OCI-LY7 (cell line): ENCODE measurements around the gene AREL1. TPM values are rescaled to one million over a fixed set of nuclear protein-coding genes. Genes with fewer than 3 reads are reported as not detected.

Experiments
- BruUV-seq: library from RNA; stranded (reverse); fragments of 400-500 nt; replicated peaks from 2 replicates; lab custom pipeline; 2021; lab: Mats Ljungman, UMichigan
- CTCF ChIA-PET: fragments of 300-600 bp; sonication (Branson Sonifier 250); formaldehyde crosslinking; loops from one replicate; lab custom pipeline; 2022; ENCODE audit warnings: antibody characterized with exemption; ENCODE audit not compliant: unreplicated experiment; lab: Charles Lee
- POLR2A ChIA-PET: fragments of 300-600 bp; sonication (Branson Sonifier 250); formaldehyde crosslinking; loops from one replicate; lab custom pipeline; 2022; ENCODE audit warnings: antibody characterized with exemption; lab: Charles Lee
- DNase-seq: peaks from one replicate; pipeline ENCODE4 v3.0.0-alpha.2; 2015; ENCODE audit warnings: low spot score
- H2AFZ ChIP-seq: fragments of 200-600 bp; sonication (generic), shearing (Covaris generic); 2 replicates; pipeline ENCODE4 v1.6.1; 2014; ENCODE audit warnings: mild to moderate bottlenecking, antibody characterized with exemption, low read length, moderate library complexity
- H3K27ac ChIP-seq: fragments of 200-600 bp; sonication (generic); 2 replicates; pipeline ENCODE4 v1.5.1; 2014; ENCODE audit warnings: mixed run types, low read depth, mild to moderate bottlenecking, moderate library complexity, low read length, inconsistent platforms; ENCODE audit not compliant: poor library complexity, severe bottlenecking
- H3K36me3 ChIP-seq: fragments of 200-600 bp; sonication (generic); 2 replicates; pipeline ENCODE4 v1.6.1; 2014; ENCODE audit warnings: mild to moderate bottlenecking, antibody characterized with exemption, low read length, moderate library complexity, mixed read lengths; ENCODE audit not compliant: insufficient read depth
- H3K4me1 ChIP-seq: fragments of 200-600 bp; sonication (generic); 2 replicates; pipeline ENCODE4 v1.5.1; 2014; ENCODE audit warnings: mild to moderate bottlenecking, low read length; ENCODE audit not compliant: insufficient read depth, poor library complexity, severe bottlenecking
- H3K4me2 ChIP-seq: fragments of 200-600 bp; sonication (generic); 2 replicates; pipeline ENCODE4 v1.6.1; 2014; ENCODE audit warnings: mild to moderate bottlenecking, low read length
- H3K4me3 ChIP-seq: fragments of 200-600 bp; sonication (generic); 2 replicates; pipeline ENCODE4 v1.5.1; 2014; ENCODE audit warnings: mild to moderate bottlenecking, low read depth, low read length; ENCODE audit not compliant: poor library complexity, severe bottlenecking
- H3K79me2 ChIP-seq: fragments of 200-600 bp; sonication (generic); 2 replicates; pipeline ENCODE4 v1.6.1; 2016; ENCODE audit warnings: low read depth, mild to moderate bottlenecking, low read length, moderate library complexity, mixed read lengths; ENCODE audit not compliant: insufficient read depth
- H3K9me2 ChIP-seq: fragments of 200-600 bp; sonication (generic); 2 replicates; pipeline ENCODE4 v1.6.1; 2016; ENCODE audit warnings: mild to moderate bottlenecking, low read length, mixed read lengths; ENCODE audit not compliant: insufficient read depth
- H3K9me3 ChIP-seq: fragments of 200-600 bp; sonication (generic); 2 replicates; pipeline ENCODE4 v1.6.1; 2014; ENCODE audit warnings: mild to moderate bottlenecking, mixed run types, low read length, mixed read lengths
- H4K20me1 ChIP-seq: fragments of 200-600 bp; sonication (generic); 2 replicates; pipeline ENCODE4 v1.6.1; 2014; ENCODE audit warnings: mild to moderate bottlenecking, antibody characterized with exemption, low read length, moderate library complexity, mixed read lengths; ENCODE audit not compliant: insufficient read depth
- CTCF ChIP-seq: fragments of 200-600 bp; sonication (generic); conservative IDR thresholded peaks from 2 replicates; pipeline ENCODE4 v1.5.1; 2014; ENCODE audit warnings: mild to moderate bottlenecking, antibody characterized with exemption, low read length, moderate library complexity, mixed read lengths
- EZH2phosphoT487 ChIP-seq: fragments of 200-600 bp; sonication (generic); IDR thresholded peaks from 2 replicates; pipeline ENCODE4 v1.6.1; 2018; ENCODE audit warnings: low read depth, borderline replicate concordance, mild to moderate bottlenecking, mixed run types, antibody characterized with exemption, low read length, moderate library complexity, mixed read lengths
- intact Hi-C: fragments of 100-400 bp; cut with micrococcal nuclease; formaldehyde crosslinking; loops from one replicate; pipeline ENCODE4 v1.10.0; 2022; ENCODE audit not compliant: unreplicated experiment
- total RNA-seq, 2 experiments: library from RNA; depleted of rRNA in 1 of 2; stranded (reverse); fragments of >200 nt in 1 of 2; shearing (Covaris generic) in 1 of 2; gene quantifications; 2 replicates each; pipeline ENCODE4 v1.2.3, GENCODE V29; 2014 to 2022

The AREL1 gene
- total RNA-seq, 2 experiments from 2014 or later = 30.5 to 37.8 TPM

GRCh38 chr14:74703043-74703442, 9.8 kb downstream of the AREL1 start:
- no peak overlapping the region for H3K27ac ChIP-seq
- peaks cover 36% of the 10 kb centered on the region for H3K79me2 ChIP-seq
- TF ChIP-seq CTCF (no peak), EZH2phosphoT487 (no peak)
- H3K4me3 ChIP-seq = no peak overlapping the region
- no peaks in the 10 kb centered on the region for H3K9me2 ChIP-seq
- DNase-seq = no peak
- H3K4me2 ChIP-seq = no peak overlapping the region
- H3K9me3 ChIP-seq = peaks cover 20% of the 10 kb centered on the region
- H3K36me3 ChIP-seq = peaks cover 51% of the 10 kb centered on the region
- POLR2A ChIA-PET = no interaction called here
- intact Hi-C loops = no loop called here
- BruUV-seq = no TSS peak
- CTCF ChIA-PET = no interaction called here
- no peaks in the 10 kb centered on the region for H3K4me1 ChIP-seq
- H4K20me1 ChIP-seq = no peaks in the 10 kb centered on the region
- H2AFZ ChIP-seq = no peak overlapping the region

- Histone ChIP-seq H3K4me2 (no peak overlapping the region), H2AFZ (no peak overlapping the region), H3K4me1 (no peaks in the 10 kb centered on the region), H4K20me1 (no peaks in the 10 kb centered on the region), H3K36me3 (peaks cover 58% of the 10 kb centered on the region), H3K79me2 (peaks cover 32% of the 10 kb centered on the region), H3K27ac (no peak overlapping the region), H3K4me3 (no peak overlapping the region), H3K9me3 (peaks cover 20% of the 10 kb centered on the region), H3K9me2 (no peaks in the 10 kb centered on the region)
- intact Hi-C loops = no loop called here
- no peak for TF ChIP-seq EZH2phosphoT487
- TF ChIP-seq CTCF = no peak
- ChIA-PET POLR2A (no interaction called here), CTCF (no interaction called here)
- DNase-seq = no peak
- BruUV-seq = no TSS peak
These were observed 10.6 kb downstream of the AREL1 start for GRCh38 chr14:74702293-74702692.

GRCh38 chr14:74698465-74698864, 14.4 kb downstream of the AREL1 start:
- CTCF ChIA-PET = no interaction called here
- no peak overlapping the region for H3K4me2 ChIP-seq
- peaks cover 11% of the 10 kb centered on the region; the same call in 1 of the 2 replicates for H3K79me2 ChIP-seq
- no TSS peak for BruUV-seq
- TF ChIP-seq EZH2phosphoT487 = no peak
- DNase-seq = no peak
- no peaks in the 10 kb centered on the region for H3K9me2 ChIP-seq
- H3K4me3 ChIP-seq = no peak overlapping the region
- peaks cover 13% of the 10 kb centered on the region for H3K9me3 ChIP-seq
- H2AFZ ChIP-seq = no peak overlapping the region
- intact Hi-C loops = no loop called here
- no peak overlapping the region for H3K27ac ChIP-seq
- peaks cover 54% of the 10 kb centered on the region for H3K36me3 ChIP-seq
- H4K20me1 ChIP-seq = no peaks in the 10 kb centered on the region
- POLR2A ChIA-PET = interaction anchor here (0.5 to 0.9 kb wide), 3 partner anchors 19 to 64 kb away, joined by 3 to 4 read pairs (median 4); no protein-coding TSS in a partner anchor
- no peaks in the 10 kb centered on the region for H3K4me1 ChIP-seq
